Endothelial cell of umbilical vein (primary cell): Measurements from ENCODE around the gene CDH9. TPM values are rescaled to one million over a fixed set of nuclear protein-coding genes. Genes with fewer than 3 reads are reported as not detected.

Source experiments
- BruUV-seq: library from RNA; stranded (reverse); fragments of 400-500 nt; replicated peaks from 2 replicates; lab custom pipeline; 2021; lab: Mats Ljungman, UMichigan
- CTCF ChIA-PET: fragments of 300-600, 350-600 bp; sonication (Branson Sonifier 250); formaldehyde crosslinking; loops from one replicate; lab custom pipeline; 2021; ENCODE audit warnings: antibody characterized with exemption, inconsistent platforms; lab: Charles Lee
- POLR2A ChIA-PET: fragments of 300-600, 350-600 bp; sonication (Branson Sonifier 250); formaldehyde crosslinking; loops from one replicate; lab custom pipeline; 2021; ENCODE audit warnings: antibody characterized with exemption, inconsistent platforms; lab: Charles Lee
- DNase-seq: peaks from one replicate; pipeline ENCODE4 v3.0.0-alpha.2; 2011; ENCODE audit warnings: low read depth, low spot score
- FAIRE-seq: peaks from 2 replicates; lab custom pipeline; 2011; peaks lifted over from hg19 to GRCh38; lab: Jason Lieb, UNC
- H2AFZ ChIP-seq: 2 replicates; pipeline ENCODE4 v1.6.0; 2012; ENCODE audit warnings: low read depth, low read length, control low read depth, inconsistent platforms
- H3K27ac ChIP-seq: 2 replicates; pipeline ENCODE4 v1.5.1; 2011; ENCODE audit warnings: low read depth, mild to moderate bottlenecking, control low read depth, low read length, moderate library complexity; ENCODE audit not compliant: insufficient read depth
- H3K27me3 ChIP-seq, 2 experiments: 2 replicates each; pipeline versions ENCODE4 v1.6.0 to v1.6.1; 2011; ENCODE audit warnings: low read length in 2 of 2, mixed read lengths in 1 of 2; ENCODE audit not compliant: control insufficient read depth in 2 of 2, insufficient read depth in 2 of 2
- H3K36me3 ChIP-seq, 2 experiments: 2 replicates in 1 of 2; 3 replicates in 1 of 2; pipeline ENCODE4 v1.5.1; 2011; ENCODE audit warnings: low read length in 2 of 2, mild to moderate bottlenecking in 1 of 2, moderate library complexity in 1 of 2; ENCODE audit not compliant: control insufficient read depth in 2 of 2, insufficient read depth in 2 of 2; ENCODE audit errors: extremely low read depth in 1 of 2
- H3K4me1 ChIP-seq: 3 replicates; pipeline ENCODE4 v1.5.1; 2011; ENCODE audit warnings: mild to moderate bottlenecking, low read length; ENCODE audit not compliant: control insufficient read depth, insufficient read depth; ENCODE audit errors: extremely low read depth
- H3K4me2 ChIP-seq: 2 replicates; pipeline ENCODE4 v1.6.1; 2011; ENCODE audit warnings: low read length, control low read depth, mixed read lengths; ENCODE audit not compliant: insufficient read depth
- H3K4me3 ChIP-seq, 3 experiments: fragments of 200-600 bp in 1 of 3; sonication (generic), shearing (Covaris generic) in 1 of 3; replicated peaks in 1 of 3; 2 replicates each; pipeline ENCODE4 v1.5.1; 2011 to 2016; ENCODE audit warnings: control low read depth in 3 of 3, low read length in 3 of 3, mild to moderate bottlenecking in 2 of 3, inconsistent platforms in 1 of 3, low read depth in 1 of 3, moderate library complexity in 1 of 3; ENCODE audit not compliant: insufficient read depth in 1 of 3
- H3K79me2 ChIP-seq: 2 replicates; pipeline ENCODE4 v1.6.0; 2012; ENCODE audit warnings: low read length, inconsistent platforms; ENCODE audit not compliant: control insufficient read depth, insufficient read depth
- H3K9ac ChIP-seq: replicated peaks from 2 replicates; pipeline ENCODE3; 2011; ENCODE audit warnings: low read length, control low read depth; ENCODE audit not compliant: insufficient read depth; ENCODE audit errors: extremely low read depth
- H3K9me1 ChIP-seq: replicated peaks from 3 replicates; pipeline ENCODE4 v1.6.0; 2011; ENCODE audit warnings: mild to moderate bottlenecking, low read length; ENCODE audit not compliant: control insufficient read depth, insufficient read depth; ENCODE audit errors: extremely low read depth
- H3K9me3 ChIP-seq: replicated peaks from 2 replicates; pipeline ENCODE4 v1.5.1; 2012; ENCODE audit warnings: low read length, inconsistent platforms; ENCODE audit not compliant: control insufficient read depth, insufficient read depth
- H4K20me1 ChIP-seq: replicated peaks from 2 replicates; pipeline ENCODE3; 2011; ENCODE audit warnings: mild to moderate bottlenecking, low read length; ENCODE audit not compliant: control insufficient read depth, insufficient read depth; ENCODE audit errors: extremely low read depth
- CTCF ChIP-seq, 2 donors: IDR thresholded peaks; 1 replicate in 1 of 2; 2 replicates in 1 of 2; pipeline ENCODE4 v1.5.1; 2011; ENCODE audit warnings: low read length in 2 of 2, mild to moderate bottlenecking in 2 of 2, moderate library complexity in 2 of 2, control low read depth in 1 of 2, inconsistent platforms in 1 of 2, low read depth in 1 of 2; ENCODE audit not compliant: insufficient read depth in 1 of 2; ENCODE audit errors: extremely low read depth in 1 of 2
- EZH2 ChIP-seq: IDR thresholded peaks from 2 replicates; pipeline ENCODE4 v1.6.1; 2012; ENCODE audit warnings: borderline replicate concordance, low read depth, mild to moderate bottlenecking, moderate library complexity, low read length, inconsistent platforms; ENCODE audit not compliant: severe bottlenecking
- FOS ChIP-seq: IDR thresholded peaks from 2 replicates; pipeline ENCODE4 v1.6.1; 2011; ENCODE audit warnings: mild to moderate bottlenecking, low read length, moderate library complexity, borderline replicate concordance; ENCODE audit not compliant: insufficient read depth
- GATA2 ChIP-seq: IDR thresholded peaks from 2 replicates; pipeline ENCODE4 v1.7.0; 2011; ENCODE audit warnings: low read depth, mild to moderate bottlenecking, moderate library complexity, mixed read lengths, low read length; ENCODE audit not compliant: insufficient read length, insufficient read depth
- JUN ChIP-seq: IDR thresholded peaks from 2 replicates; pipeline ENCODE4 v1.6.1; 2011; ENCODE audit warnings: borderline replicate concordance, low read depth; ENCODE audit not compliant: insufficient read length, insufficient read depth
- MAX ChIP-seq: IDR thresholded peaks from 2 replicates; pipeline ENCODE4 v1.6.1; 2011; ENCODE audit not compliant: insufficient read depth, insufficient read length
- MYC ChIP-seq: IDR thresholded peaks from one replicate; pipeline ENCODE4 v1.6.1; 2011; ENCODE audit warnings: mild to moderate bottlenecking, low read depth, low read length
- POLR2A ChIP-seq: IDR thresholded peaks from 2 replicates; pipeline ENCODE4 v1.6.1; 2012; ENCODE audit warnings: low read depth, mild to moderate bottlenecking, control low read depth, low read length
- POLR2AphosphoS5 ChIP-seq: IDR thresholded peaks from 2 replicates; pipeline ENCODE4 v1.6.1; 2012; ENCODE audit warnings: low read depth, mild to moderate bottlenecking, control low read depth, low read length, moderate library complexity; ENCODE audit not compliant: insufficient read depth
- dilution Hi-C: fragments of 300-500 bp; cut with MboI; formaldehyde crosslinking; loops from one replicate; pipeline ENCODE4 v1.15.0; 2019; ENCODE audit warnings: low sequenced_read_pairs; ENCODE audit not compliant: extremely low pct_ligation_motif_present
- intact Hi-C: fragments of 100-400 bp; cut with micrococcal nuclease; formaldehyde crosslinking; loops from one replicate; pipeline ENCODE4 v1.10.0; 2022
- polyA plus RNA-seq, 4 experiments: library from polyadenylated mRNA; depleted of rRNA in 3 of 4; stranded (reverse) in 3 of 4; unstranded in 1 of 4; fragments of >200 nt; gene quantifications; 2 replicates each; pipeline versions ENCODE4 v1.2.1 to v1.2.3, GENCODE V29; 2011 to 2012; ENCODE audit warnings: missing spikeins in 1 of 4
- total RNA-seq: library from RNA; stranded (reverse); gene quantifications from 2 replicates; pipeline ENCODE4 v1.2.3, GENCODE V29; 2021

Gene CDH9
- total and polyA plus RNA-seq, 2 donors (not counting 3 experiments of a cell fraction or from before 2014, with no cell fraction given): not detected

GRCh38 chr5:27009540-27009915 lies 28.9 kb downstream of the CDH9 start:
- H3K27me3 ChIP-seq: no peaks in the 10 kb centered on the region
- H3K4me1 ChIP-seq: no peaks in the 10 kb centered on the region
- no peaks in the 10 kb centered on the region for H3K79me2 ChIP-seq
- H4K20me1 ChIP-seq: no peaks in the 10 kb centered on the region
- no TSS peak for BruUV-seq
- H3K4me3 ChIP-seq: no peak overlapping the region
- TF ChIP-seq MAX: no peak
- TF ChIP-seq POLR2A: no peak
- TF ChIP-seq EZH2: no peak
- no peak for TF ChIP-seq POLR2AphosphoS5
- no peak for TF ChIP-seq MYC
- no peak for TF ChIP-seq GATA2
- no peak for TF ChIP-seq FOS
- no peak for TF ChIP-seq JUN
- no peak for TF ChIP-seq CTCF (IDR thresholded peaks at IDR 0.05; ENCODE audit: extremely low read depth in 1 of 2, insufficient read depth in 1 of 2, low read depth in 1 of 2, low read length in 2 of 2)
- peaks cover 5% of the 10 kb centered on the region for H3K9me3 ChIP-seq
- H3K27ac ChIP-seq: no peak overlapping the region
- H3K9me1 ChIP-seq: no peaks in the 10 kb centered on the region
- CTCF ChIA-PET: no interaction called here
- no peak for FAIRE-seq
- POLR2A ChIA-PET: no interaction called here
- intact Hi-C loops: no loop called here
- H3K9ac ChIP-seq: no peak overlapping the region
- dilution Hi-C loops: no loop called here
- H3K36me3 ChIP-seq: no peaks in the 10 kb centered on the region
- H3K4me2 ChIP-seq: no peak overlapping the region
- DNase-seq: no peak
- no peak overlapping the region for H2AFZ ChIP-seq
